H1 (cell line): Measurements from ENCODE around the gene CCDC7. TPM values are rescaled to one million over a fixed set of nuclear protein-coding genes. Genes with fewer than 3 reads are reported as not detected.

Experiments
- CTCF ChIA-PET: fragments of 300-600 bp; sonication (Branson Sonifier 250); formaldehyde crosslinking; loops from one replicate; lab custom pipeline; 2021; ENCODE audit not compliant: partially characterized antibody; lab: Charles Lee
- POLR2A ChIA-PET: fragments of 300-600 bp; sonication (Branson Sonifier 250); formaldehyde crosslinking; loops from one replicate; lab custom pipeline; 2021; ENCODE audit warnings: inconsistent platforms; ENCODE audit not compliant: partially characterized antibody; lab: Charles Lee
- DNase-seq, 2 experiments: peaks; one replicate each; pipeline versions ENCODE4 v3.0.0 to v3.0.0-alpha.2; 2010 to 2022; ENCODE audit warnings: low spot score in 2 of 2, low read depth in 1 of 2, mixed read lengths in 1 of 2
- FAIRE-seq: peaks from 2 replicates; lab custom pipeline; 2011; peaks lifted over from hg19 to GRCh38; lab: Jason Lieb, UNC
- H2AFZ ChIP-seq: 2 replicates; pipeline ENCODE4 v1.8.1; 2012; ENCODE audit warnings: low read length, inconsistent platforms
- H2AK5ac ChIP-seq: 2 replicates; pipeline ENCODE4 v1.6.1; 2013; ENCODE audit warnings: low read depth, low read length
- H2BK120ac ChIP-seq: replicated peaks from 2 replicates; pipeline ENCODE3; 2013; ENCODE audit warnings: low read depth, low read length, inconsistent platforms
- H2BK12ac ChIP-seq: 2 replicates; pipeline ENCODE4 v1.6.1; 2013; ENCODE audit warnings: low read depth, low read length
- H2BK15ac ChIP-seq: 2 replicates; pipeline ENCODE4 v1.6.1; 2013; ENCODE audit warnings: low read length
- H2BK20ac ChIP-seq: 2 replicates; pipeline ENCODE4 v1.6.1; 2013; ENCODE audit warnings: low read length
- H2BK5ac ChIP-seq: 2 replicates; pipeline ENCODE4 v1.6.1; 2013; ENCODE audit warnings: low read depth, low read length
- H3K14ac ChIP-seq: 2 replicates; pipeline ENCODE4 v1.6.1; 2013; ENCODE audit warnings: inconsistent platforms; ENCODE audit not compliant: insufficient read length
- H3K18ac ChIP-seq: 2 replicates; pipeline ENCODE4 v1.6.1; 2013; ENCODE audit warnings: low read length; ENCODE audit errors: extremely low read depth
- H3K23ac ChIP-seq: 2 replicates; pipeline ENCODE4 v1.6.1; 2013; ENCODE audit warnings: inconsistent platforms; ENCODE audit not compliant: insufficient read length
- H3K23me2 ChIP-seq: 2 replicates; pipeline ENCODE4 v1.6.1; 2013; ENCODE audit warnings: low read depth, low read length
- H3K27ac ChIP-seq: 2 replicates; pipeline ENCODE4 v1.6.1; 2011; ENCODE audit warnings: low read depth, low read length, inconsistent platforms
- H3K27me3 ChIP-seq, 4 experiments: replicated peaks in 1 of 4; 1 replicate in 1 of 4; 2 replicates in 3 of 4; pipeline versions ENCODE4 v1.6.1 to v1.8.1; 2011 to 2013; ENCODE audit warnings: low read length in 3 of 4, mild to moderate bottlenecking in 3 of 4, inconsistent platforms in 2 of 4, mixed read lengths in 2 of 4, moderate library complexity in 1 of 4; ENCODE audit not compliant: control insufficient read depth in 3 of 4, insufficient read depth in 3 of 4; ENCODE audit errors: extremely low read depth in 1 of 4
- H3K36me3 ChIP-seq, 4 experiments: 2 replicates each; pipeline versions ENCODE4 v1.6.1 to v1.8.1; 2011 to 2013; ENCODE audit warnings: mild to moderate bottlenecking in 4 of 4, low read length in 3 of 4, moderate library complexity in 2 of 4, control low read depth in 1 of 4, inconsistent platforms in 1 of 4; ENCODE audit not compliant: insufficient read depth in 4 of 4, control insufficient read depth in 2 of 4
- H3K4ac ChIP-seq: replicated peaks from 2 replicates; pipeline ENCODE3; 2013; ENCODE audit warnings: low read length, low read depth, mixed read lengths, inconsistent platforms; ENCODE audit not compliant: insufficient read length
- H3K4me1 ChIP-seq, 4 experiments: replicated peaks in 1 of 4; 1 replicate in 1 of 4; 2 replicates in 3 of 4; pipeline versions ENCODE4 v1.6.1 to v1.8.1; 2011 to 2013; ENCODE audit warnings: low read length in 3 of 4, inconsistent platforms in 2 of 4, mixed read lengths in 1 of 4; ENCODE audit not compliant: insufficient read depth in 4 of 4, control insufficient read depth in 3 of 4
- H3K4me2 ChIP-seq, 2 experiments: 2 replicates each; pipeline versions ENCODE4 v1.6.1 to v1.8.1; 2011 to 2013; ENCODE audit warnings: low read depth in 2 of 2, low read length in 2 of 2, control low read depth in 1 of 2, inconsistent platforms in 1 of 2, mild to moderate bottlenecking in 1 of 2; ENCODE audit not compliant: insufficient read depth in 1 of 2
- H3K4me3 ChIP-seq, 4 experiments: fragments of 200-600, 300-600 bp in 1 of 4; sonication (generic), shearing (Covaris generic), sonication (Bioruptor Twin) in 1 of 4; 2 replicates each; pipeline versions ENCODE4 v1.5.1 to v1.8.1; 2011 to 2016; ENCODE audit warnings: low read length in 4 of 4, low read depth in 3 of 4, control low read depth in 2 of 4, inconsistent platforms in 2 of 4, mild to moderate bottlenecking in 2 of 4, mixed read lengths in 1 of 4, moderate library complexity in 1 of 4; ENCODE audit not compliant: insufficient read depth in 2 of 4; ENCODE audit errors: extremely low read depth in 1 of 4
- H3K56ac ChIP-seq: replicated peaks from 2 replicates; pipeline ENCODE3; 2013; ENCODE audit warnings: low read depth, mild to moderate bottlenecking, mixed read lengths, low read length, inconsistent platforms; ENCODE audit not compliant: insufficient read length
- H3K79me1 ChIP-seq: 2 replicates; pipeline ENCODE4 v1.6.1; 2013; ENCODE audit warnings: low read depth, low read length, control low read depth
- H3K79me2 ChIP-seq, 2 experiments: 2 replicates each; pipeline versions ENCODE4 v1.6.1 to v1.8.1; 2012 to 2013; ENCODE audit warnings: low read length in 2 of 2, mild to moderate bottlenecking in 2 of 2, inconsistent platforms in 1 of 2; ENCODE audit not compliant: insufficient read depth in 2 of 2, control insufficient read depth in 1 of 2
- H3K9ac ChIP-seq, 4 experiments: replicated peaks in 1 of 4; 1 replicate in 1 of 4; 2 replicates in 3 of 4; pipeline versions ENCODE4 v1.6.1 to v1.8.1; 2011 to 2013; ENCODE audit warnings: low read depth in 3 of 4, low read length in 3 of 4, control low read depth in 2 of 4, mild to moderate bottlenecking in 2 of 4, moderate library complexity in 2 of 4, inconsistent platforms in 1 of 4; ENCODE audit errors: extremely low read depth in 1 of 4
- H3K9me3 ChIP-seq, 2 experiments: 2 replicates each; pipeline versions ENCODE4 v1.6.1 to v1.8.1; 2012 to 2013; ENCODE audit warnings: mild to moderate bottlenecking in 2 of 2, moderate library complexity in 2 of 2, control low read depth in 1 of 2, inconsistent platforms in 1 of 2, low read depth in 1 of 2, low read length in 1 of 2, mixed read lengths in 1 of 2; ENCODE audit not compliant: insufficient read depth in 2 of 2
- H4K20me1 ChIP-seq, 2 experiments: replicated peaks in 1 of 2; 2 replicates each; pipeline versions ENCODE3 to v1.8.1; 2011 to 2013; ENCODE audit warnings: inconsistent platforms in 2 of 2, low read length in 2 of 2, mild to moderate bottlenecking in 1 of 2; ENCODE audit not compliant: insufficient read depth in 2 of 2, control insufficient read depth in 1 of 2
- H4K5ac ChIP-seq: 2 replicates; pipeline ENCODE4 v1.6.1; 2013; ENCODE audit warnings: low read length, low read depth, mixed read lengths, inconsistent platforms; ENCODE audit not compliant: insufficient read length
- H4K8ac ChIP-seq: 2 replicates; pipeline ENCODE4 v1.8.0; 2013; ENCODE audit warnings: mild to moderate bottlenecking, moderate library complexity, low read length, inconsistent platforms; ENCODE audit not compliant: insufficient read depth; ENCODE audit errors: extremely low read depth
- H4K91ac ChIP-seq: replicated peaks from 2 replicates; pipeline ENCODE3; 2013; ENCODE audit warnings: low read length, mixed read lengths, inconsistent platforms; ENCODE audit not compliant: insufficient read length
- CHD2 ChIP-seq: IDR thresholded peaks from 2 replicates; pipeline ENCODE4 v1.6.1; 2012; ENCODE audit warnings: low read length, improper control_type of control experiment
- HDAC2 ChIP-seq, 2 experiments: fragments of 300-600 bp in 1 of 2; sonication (generic) in 1 of 2; IDR thresholded peaks; 2 replicates each; pipeline ENCODE4 v1.6.1; 2011 to 2012; ENCODE audit warnings: low read depth in 2 of 2, low read length in 2 of 2, mild to moderate bottlenecking in 2 of 2, moderate library complexity in 2 of 2, borderline replicate concordance in 1 of 2, inconsistent platforms in 1 of 2
- POLR2A ChIP-seq, 2 experiments: IDR thresholded peaks; 1 replicate in 1 of 2; 2 replicates in 1 of 2; pipeline ENCODE4 v1.6.1; 2011; ENCODE audit warnings: low read depth in 2 of 2, low read length in 2 of 2, mild to moderate bottlenecking in 2 of 2; ENCODE audit errors: control extremely low read depth in 1 of 2
- POU5F1 ChIP-seq: IDR thresholded peaks from 2 replicates; pipeline ENCODE4 v1.6.1; 2011; ENCODE audit warnings: low read depth, mild to moderate bottlenecking, low read length, moderate library complexity
- SP1 ChIP-seq: IDR thresholded peaks from 2 replicates; pipeline ENCODE4 v1.6.1; 2011; ENCODE audit warnings: low read depth, low read length
- SRF ChIP-seq: IDR thresholded peaks from 2 replicates; pipeline ENCODE4 v1.6.1; 2011; ENCODE audit warnings: mild to moderate bottlenecking, low read depth, low read length, moderate library complexity
- TAF1 ChIP-seq: IDR thresholded peaks from 2 replicates; pipeline ENCODE4 v1.6.1; 2011; ENCODE audit warnings: mild to moderate bottlenecking, low read depth, low read length
- TAF7 ChIP-seq: optimal IDR thresholded peaks from 2 replicates; pipeline ENCODE3; 2011; ENCODE audit warnings: low read depth, mild to moderate bottlenecking, inconsistent platforms, low read length, moderate library complexity, borderline replicate concordance
- TEAD4 ChIP-seq: IDR thresholded peaks from 2 replicates; pipeline ENCODE4 v1.6.1; 2012; ENCODE audit warnings: low read depth, low read length, inconsistent platforms, mixed read lengths
- USF2 ChIP-seq: IDR thresholded peaks from 2 replicates; pipeline ENCODE4 v1.6.1; 2011; ENCODE audit warnings: low read length, improper control_type of control experiment
- YY1 ChIP-seq: IDR thresholded peaks from 2 replicates; pipeline ENCODE4 v1.6.1; 2011; ENCODE audit warnings: low read depth, mild to moderate bottlenecking, low read length
- polyA plus RNA-seq, 7 experiments: library from polyadenylated mRNA; depleted of rRNA in 3 of 7; stranded (reverse) in 5 of 7; unstranded in 2 of 7; fragments of >200 nt in 5 of 7; fragments of 200-250 nt in 2 of 7; gene quantifications; 1 replicate in 5 of 7; 2 replicates in 1 of 7; 4 replicates in 1 of 7; pipeline versions ENCODE4 v1.2.1 to v1.2.3, GENCODE V29; 2011 to 2013; ENCODE audit warnings: missing spikeins in 2 of 7, mixed read lengths in 2 of 7
- total RNA-seq: library from RNA; stranded (reverse); fragmentation: NEBNext Ultra II Directional; extraction: Animal tissue kit (Norgen Biotek cat#: 25700); gene quantifications from 2 replicates; pipeline ENCODE4 v1.2.1, GENCODE V29; 2021

CCDC7 gene
- total and polyA plus RNA-seq, 2 of the 8 experiments (the other 6 are each of a cell fraction or from before 2014, with no cell fraction given) = 0.18 to 0.74 TPM

DNA sequence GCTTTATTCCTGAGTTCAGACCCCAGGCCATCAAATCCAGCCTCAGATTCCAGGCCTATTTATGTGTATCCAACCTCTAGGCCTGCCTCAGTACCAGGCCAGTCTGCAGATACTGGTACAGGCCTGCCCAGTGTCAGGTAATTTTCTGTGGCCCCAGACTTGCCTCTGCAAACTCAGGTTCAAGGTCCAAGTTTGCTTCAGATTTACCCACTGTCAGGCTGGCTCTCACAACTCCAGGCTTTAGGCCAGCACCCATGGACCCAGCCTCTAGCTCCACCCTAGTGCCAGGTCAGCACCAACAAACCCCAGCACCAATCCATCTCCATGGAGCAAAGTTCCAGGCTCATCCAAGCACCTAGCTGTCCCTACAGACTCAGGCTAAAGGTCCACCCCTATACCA, 342.4 kb downstream of the CCDC7 start:
- H2BK5ac ChIP-seq = no peak overlapping the region
- H3K4me3 ChIP-seq = no peak overlapping the region
- DNase-seq (no peak), FAIRE-seq (no peak)
- H2BK15ac ChIP-seq = no peak overlapping the region
- H3K79me2 ChIP-seq = no peaks in the 10 kb centered on the region
- no peak overlapping the region for H2BK20ac ChIP-seq
- H2BK120ac ChIP-seq = no peak overlapping the region
- H3K79me1 ChIP-seq = no peaks in the 10 kb centered on the region
- H3K14ac ChIP-seq = no peak overlapping the region
- ChIA-PET CTCF (interaction anchor here (0.6 to 1.7 kb wide), 2 partner anchors 175 to 221 kb away, joined by 3 to 8 read pairs; no protein-coding TSS in a partner anchor), POLR2A (no interaction called here)
- no peak overlapping the region for H4K8ac ChIP-seq
- no peaks in the 10 kb centered on the region for H3K23me2 ChIP-seq
- H4K5ac ChIP-seq = no peak overlapping the region
- no peak overlapping the region for H3K18ac ChIP-seq
- H4K20me1 ChIP-seq = no peaks in the 10 kb centered on the region
- H3K23ac ChIP-seq = no peak overlapping the region
- no peak overlapping the region for H3K27ac ChIP-seq
- no peak overlapping the region for H3K9ac ChIP-seq
- no peaks in the 10 kb centered on the region for H3K36me3 ChIP-seq
- H3K56ac ChIP-seq = no peak overlapping the region
- no peaks in the 10 kb centered on the region for H3K4me1 ChIP-seq
- no peak overlapping the region for H2BK12ac ChIP-seq
- H2AK5ac ChIP-seq = no peak overlapping the region
- H3K4ac ChIP-seq = no peak overlapping the region
- H3K27me3 ChIP-seq = no peaks in the 10 kb centered on the region
- H2AFZ ChIP-seq = no peak overlapping the region
- H3K4me2 ChIP-seq = no peak overlapping the region
- H4K91ac ChIP-seq = no peak overlapping the region
- TF ChIP-seq YY1 = no peak
- TF ChIP-seq TEAD4 = no peak
- no peak for TF ChIP-seq CHD2
- TF ChIP-seq HDAC2 (IDR thresholded peaks at IDR 0.05; ENCODE audit: borderline replicate concordance in 1 of 2, low read depth in 2 of 2, low read length in 2 of 2) = no peak
- no peak for TF ChIP-seq SRF
- TF ChIP-seq TAF1 = no peak
- TF ChIP-seq SP1 = no peak
- no peak for TF ChIP-seq TAF7
- no peak for TF ChIP-seq POU5F1
- no peak for TF ChIP-seq POLR2A (IDR thresholded peaks at IDR 0.05; ENCODE audit: control extremely low read depth in 1 of 2, low read depth in 2 of 2, low read length in 2 of 2)
- no peak for TF ChIP-seq USF2
- TF ChIP-seq, all 59 proteins: peak for 0
- H3K9me3 ChIP-seq = peaks cover 0 to 7% of the 10 kb centered on the region in 2 experiments; a peak in 2 of 4 replicates
